Ovary (tissue), 9 donors: ENCODE measurements around the gene SSX2IP. TPM values are rescaled to one million over a fixed set of nuclear protein-coding genes. Genes with fewer than 3 reads are reported as not detected.
"Not testable (repeated sequence)": the region's sequence is repeated elsewhere in the genome, so short reads cannot be mapped to it uniquely, and the experiment has no call there.

Experiments used
- DNase-seq, 5 donors: peaks; one replicate each; pipeline ENCODE4 v3.0.0-alpha.2; 2019 to 2020
- H3K27ac ChIP-seq, 2 donors: fragments of 200-600 bp; one replicate each; pipeline versions ENCODE4 v1.5.1 to v1.8.0; 2019 to 2022
- H3K27me3 ChIP-seq: fragments of 200-600 bp; one replicate; pipeline ENCODE4 v1.8.0; 2022
- H3K36me3 ChIP-seq: fragments of 200-600 bp; sonication (generic); one replicate; pipeline ENCODE4 v1.5.1; 2019
- H3K4me1 ChIP-seq: one replicate; pipeline ENCODE4 v1.8.1; 2013; ENCODE audit warnings: mild to moderate bottlenecking, moderate library complexity; ENCODE audit not compliant: insufficient read depth
- H3K4me3 ChIP-seq: fragments of 200-600 bp; sonication (generic); one replicate; pipeline ENCODE4 v1.5.1; 2017
- H3K9me3 ChIP-seq, 2 donors: fragments of 200-600 bp in 1 of 2; sonication (generic) in 1 of 2; one replicate each; pipeline versions ENCODE4 v1.5.1 to v1.8.1; 2013 to 2019; ENCODE audit warnings: mild to moderate bottlenecking in 1 of 2, moderate library complexity in 1 of 2
- CTCF ChIP-seq, 3 donors: fragments of 450-650 bp in 2 of 3; fragments of 200-600 bp in 1 of 3; IDR thresholded peaks; one replicate each; pipeline versions ENCODE4 v1.5.1 to v1.8.0; 2016 to 2022; ENCODE audit warnings: antibody characterized with exemption in 3 of 3, mild to moderate bottlenecking in 1 of 3
- EP300 ChIP-seq: sonication (generic); formaldehyde crosslinking; IDR thresholded peaks from one replicate; pipeline ENCODE4 v1.6.1; 2017; ENCODE audit warnings: antibody characterized with exemption
- POLR2A ChIP-seq: fragments of 450-650 bp; IDR thresholded peaks from one replicate; pipeline ENCODE4 v1.6.1; 2017; ENCODE audit warnings: antibody characterized with exemption, mild to moderate bottlenecking, moderate library complexity
- WGBS, 3 donors: extraction: QIAGEN DNeasy Blood & Tissue Kit in 1 of 3; methylation state at CpG; one replicate each; pipeline versions ENCODE4 v1.1.5 to v1.1.7; 2013 to 2017; 5-methylcytosine and 5-hydroxymethylcytosine counted together
- intact Hi-C, 4 donors: fragments of 100-400 bp; cut with DNase I; formaldehyde crosslinking; loops; one replicate each; pipeline versions ENCODE4 v1.11.0 to v1.15.1; 2022 to 2023
- polyA plus RNA-seq, 2 donors: library from polyadenylated mRNA; stranded (reverse); fragments of 200-250 nt in 1 of 2; fragments of 350-450 nt in 1 of 2; fragmentation: Illumina TruSeq in 1 of 2; extraction: RNeasy Lipid Tissue Mini Kit (QIAGEN cat#74804) in 1 of 2; gene quantifications; one replicate each; pipeline ENCODE4 v1.2.3, GENCODE V29; 2013 to 2014
- total RNA-seq, 7 donors: library from RNA; depleted of rRNA in 2 of 7; stranded (reverse); fragments of >200 nt in 2 of 7; fragmentation: NEBNext Ultra II Directional in 3 of 7; extraction: Animal tissue kit (Norgen Biotek cat#: 25700) in 3 of 7; gene quantifications; one replicate each; pipeline versions ENCODE4 v1.1.0 to v1.2.4, GENCODE V29; 2016 to 2023
- donor health status: DM: no; HTN: no; CAD: no; lungs with moderate emphysema.
- donor health status: DM: no; HTN: no; CAD: no.
- donor health status: Bipolar disorder and iron deficiency.
- donor health status: DM: yes; HTN: yes; CAD: no.
- donor health status: DM: no; HTN: no; CAD: no.
- donor health status: DM: yes; HTN: yes; CAD: no.

Gene SSX2IP
- total and polyA plus RNA-seq, 9 donors, result 1.1 to 8.5 (median 4.9) TPM

- Histone ChIP-seq H3K27me3 (no peaks in the 10 kb centered on the region), H3K4me3 (no peak overlapping the region), H3K9me3 (no peaks in the 10 kb centered on the region), H3K4me1 (no peaks in the 10 kb centered on the region), H3K27ac (no peak overlapping the region), H3K36me3 (no peaks in the 10 kb centered on the region)
- WGBS, 3 donors, result 7 to 20% (median 7%) methylated on average over 2 of the region's 2 CpGs
- TF ChIP-seq CTCF (IDR thresholded peaks at IDR 0.05) (no peak), EP300 (no peak), POLR2A (no peak)
- no peak for DNase-seq
- intact Hi-C loops, result no loop called here
Observed at GRCh38 chr1:84726593-84727499, 36.6 kb upstream of the SSX2IP start.

- Histone ChIP-seq H3K4me1 (no peaks in the 10 kb centered on the region), H3K27ac (no peak overlapping the region), H3K36me3 (no peaks in the 10 kb centered on the region), H3K27me3 (no peaks in the 10 kb centered on the region), H3K4me3 (no peak overlapping the region), H3K9me3 (no peaks in the 10 kb centered on the region)
- intact Hi-C loops, result no loop called here
- WGBS, 3 donors, result 65 to 70% (median 67%) methylated on average over 17 of the region's 17 CpGs
- no peak for DNase-seq
- TF ChIP-seq EP300 (no peak), CTCF (IDR thresholded peaks at IDR 0.05) (no peak), POLR2A (no peak)
Observed at GRCh38 chr1:84724128-84724860, 34.0 kb upstream of the SSX2IP start.

GRCh38 chr1:84722794-84723193, 32.5 kb upstream of the SSX2IP start:
- H3K9me3 ChIP-seq, result no peaks in the 10 kb centered on the region

GRCh38 chr1:84721872-84722271, 31.6 kb upstream of the SSX2IP start:
- 80 to 82% (median 81%) methylated on average over 2 of the region's 2 CpGs for WGBS, 3 donors
- intact Hi-C loops, H3K27ac ChIP-seq: not testable (repeated sequence)

More at GRCh38 chr1:84722794-84723193, 32.5 kb upstream of the SSX2IP start:
- no peaks in the 10 kb centered on the region for H3K27me3 ChIP-seq
- DNase-seq, result no peak
- H3K36me3 ChIP-seq, result no peaks in the 10 kb centered on the region
- intact Hi-C loops, result no loop called here
- H3K27ac ChIP-seq, result no peak overlapping the region
- TF ChIP-seq POLR2A (no peak), CTCF (IDR thresholded peaks at IDR 0.05) (no peak), EP300 (no peak)
- 61 to 89% (median 79%) methylated on average over 3 of the region's 3 CpGs for WGBS, 3 donors
- H3K4me1 ChIP-seq, result no peaks in the 10 kb centered on the region
- H3K4me3 ChIP-seq, result no peak overlapping the region

GRCh38 chr1:84721152-84721551, 30.9 kb upstream of the SSX2IP start:
- H3K4me1 ChIP-seq, result no peaks in the 10 kb centered on the region
- H3K4me3 ChIP-seq, result no peak overlapping the region
- no peaks in the 10 kb centered on the region for H3K36me3 ChIP-seq
- 84 to 85% (median 85%) methylated on average over 2 of the region's 2 CpGs for WGBS, 3 donors
- H3K27ac ChIP-seq, result no peak overlapping the region
- DNase-seq, result no peak
- no peak for TF ChIP-seq POLR2A
- TF ChIP-seq EP300, result no peak
- no peak for TF ChIP-seq CTCF (IDR thresholded peaks at IDR 0.05)
- intact Hi-C loops, result no loop called here
- no peaks in the 10 kb centered on the region for H3K27me3 ChIP-seq
- no peaks in the 10 kb centered on the region for H3K9me3 ChIP-seq

More at GRCh38 chr1:84721872-84722271, 31.6 kb upstream of the SSX2IP start:
- DNase-seq, H3K9me3 ChIP-seq, H3K27me3 ChIP-seq, H3K4me3 ChIP-seq, H3K36me3 ChIP-seq, H3K4me1 ChIP-seq: not testable (repeated sequence)
